ENCODE measurements around the gene TXNL4B.
"Not testable (repeated sequence)": the region's sequence is repeated elsewhere in the genome, so short reads cannot be mapped to it uniquely, and the experiment has no call there.

The TXNL4B gene

GRCh38 chr16:72055911-72056310, 37.5 kb downstream of the TXNL4B start:
- DNase-seq (ENCODE audit: extremely low read depth, low read depth): no peak
- no peak for TF ChIP-seq CTCF (IDR thresholded peaks at IDR 0.05; ENCODE audit: low read depth, low read length)

- not testable (repeated sequence) for DNase-seq (ENCODE audit: extremely low read depth, low read depth)
Observed at GRCh38 chr16:72054254-72054847, 39.1 kb downstream of the TXNL4B start, which contains the start of gene HP. TSS of gene HP (plus strand) at chr16:72054505. CDS start at chr16:72054653, 148 bp downstream.

- TF ChIP-seq CTCF (IDR thresholded peaks at IDR 0.05; ENCODE audit: low read depth, low read length): no peak
- no peak for DNase-seq (ENCODE audit: extremely low read depth, low read depth)
Observed at GRCh38 chr16:72051818-72052217, 41.6 kb downstream of the TXNL4B start.

GRCh38 chr16:72050769-72051464, 42.5 kb downstream of the TXNL4B start:
- no peak for DNase-seq (ENCODE audit: extremely low read depth, low read depth)
- TF ChIP-seq CTCF (IDR thresholded peaks at IDR 0.05; ENCODE audit: low read depth, low read length): no peak

GRCh38 chr16:72049110-72049509, 44.3 kb downstream of the TXNL4B start:
- no peak for TF ChIP-seq CTCF (IDR thresholded peaks at IDR 0.05; ENCODE audit: low read depth, low read length)
- DNase-seq (ENCODE audit: extremely low read depth, low read depth): no peak

GRCh38 chr16:72044825-72045359, 48.5 kb downstream of the TXNL4B start:
- no peak for TF ChIP-seq CTCF (IDR thresholded peaks at IDR 0.05; ENCODE audit: low read depth, low read length)
- DNase-seq (ENCODE audit: extremely low read depth, low read depth): no peak

GRCh38 chr16:72044296-72044695, 49.1 kb downstream of the TXNL4B start:
- no peak for TF ChIP-seq CTCF (IDR thresholded peaks at IDR 0.05; ENCODE audit: low read depth, low read length)
- DNase-seq (ENCODE audit: extremely low read depth, low read depth): no peak

All from AG09319 (cell line).